Breast epithelium (tissue), 4 donors: Measurements from ENCODE around the gene SPRN. TPM values are rescaled to one million over a fixed set of nuclear protein-coding genes. Genes with fewer than 3 reads are reported as not detected.

Experiments used
- DNase-seq, 2 donors: peaks; one replicate each; pipeline ENCODE4 v3.0.0-alpha.2; 2019; ENCODE audit warnings: low spot score in 2 of 2
- H3K27ac ChIP-seq, 2 donors: fragments of 200-600 bp; sonication (generic) in 1 of 2; one replicate each; pipeline ENCODE4 v1.5.1; 2016 to 2019; ENCODE audit warnings: mild to moderate bottlenecking in 1 of 2
- H3K27me3 ChIP-seq, 2 donors: fragments of 200-600 bp; sonication (generic) in 1 of 2; one replicate each; pipeline versions ENCODE4 v1.5.1 to v1.6.0; 2017 to 2019; ENCODE audit warnings: control low read depth in 1 of 2, mild to moderate bottlenecking in 1 of 2
- H3K36me3 ChIP-seq: fragments of 200-600 bp; one replicate; pipeline ENCODE4 v1.5.1; 2019
- H3K4me1 ChIP-seq, 2 donors: fragments of 200-600 bp; sonication (generic); one replicate each; pipeline ENCODE4 v1.5.1; 2016 to 2019; ENCODE audit warnings: control low read depth in 1 of 2
- H3K4me3 ChIP-seq, 3 donors: fragments of 200-600 bp; sonication (generic); 1 replicate in 2 of 3; 2 replicates in 1 of 3; pipeline ENCODE4 v1.5.1; 2016 to 2019; ENCODE audit warnings: mild to moderate bottlenecking in 3 of 3, moderate library complexity in 2 of 3
- H3K9me3 ChIP-seq, 2 donors: fragments of 200-600 bp; sonication (generic) in 1 of 2; one replicate each; pipeline ENCODE4 v1.5.1; 2016 to 2019; ENCODE audit warnings: control low read depth in 1 of 2
- CTCF ChIP-seq, 3 donors: fragments of 450-650 bp; IDR thresholded peaks; one replicate each; pipeline ENCODE4 v1.5.1; 2016 to 2017; ENCODE audit warnings: antibody characterized with exemption in 3 of 3, mild to moderate bottlenecking in 3 of 3, moderate library complexity in 3 of 3
- POLR2A ChIP-seq: fragments of 450-650 bp; IDR thresholded peaks from one replicate; pipeline ENCODE4 v1.6.1; 2016; ENCODE audit warnings: antibody characterized with exemption, mild to moderate bottlenecking, moderate library complexity
- POLR2AphosphoS5 ChIP-seq, 3 donors: sonication (generic); formaldehyde crosslinking; IDR thresholded peaks; one replicate each; pipeline ENCODE4 v1.6.1; 2017; ENCODE audit warnings: antibody characterized with exemption in 3 of 3
- intact Hi-C: fragments of 100-400 bp; cut with DNase I; formaldehyde crosslinking; loops from one replicate; pipeline ENCODE4 v1.15.1; 2023; ENCODE audit warnings: low total_unique reads
- total RNA-seq, 3 donors: library from RNA; depleted of rRNA; stranded (reverse); fragments of >200 nt; gene quantifications; one replicate each; pipeline ENCODE4 v1.1.0, GENCODE V29; 2016

SPRN gene
- total RNA-seq, 3 donors from 2014 or later = 0.33 TPM; not detected in 2

GRCh38 chr10:133459454-133460207 is 35.2 kb upstream of the SPRN start:
- Histone ChIP-seq H3K36me3 (no peaks in the 10 kb centered on the region), H3K4me1 (no peaks in the 10 kb centered on the region), H3K27ac (no peak overlapping the region), H3K9me3 (peaks cover 0 to 7% of the 10 kb centered on the region in 2 donors), H3K27me3 (no peaks in the 10 kb centered on the region), H3K4me3 (no peak overlapping the region)
- intact Hi-C loops = no loop called here
- no peak for DNase-seq
- TF ChIP-seq POLR2AphosphoS5 (IDR thresholded peaks at IDR 0.05) (no peak), CTCF (IDR thresholded peaks at IDR 0.05) (no peak), POLR2A (no peak)

- intact Hi-C loops = no loop called here
- H3K4me3 ChIP-seq = no peak overlapping the region
- H3K4me1 ChIP-seq = no peaks in the 10 kb centered on the region
- no peaks in the 10 kb centered on the region for H3K27me3 ChIP-seq
- H3K27ac ChIP-seq = no peak overlapping the region
- DNase-seq = peak in 1 of 2 donors; percentile 35
- H3K36me3 ChIP-seq = no peaks in the 10 kb centered on the region
- TF ChIP-seq POLR2A (no peak), CTCF (IDR thresholded peaks at IDR 0.05) (no peak), POLR2AphosphoS5 (IDR thresholded peaks at IDR 0.05) (no peak)
- H3K9me3 ChIP-seq = peaks cover 0 to 7% of the 10 kb centered on the region in 2 donors
These were observed 34.5 kb upstream of the SPRN start for GRCh38 chr10:133458710-133459453.

- Histone ChIP-seq H3K27ac (no peak overlapping the region), H3K36me3 (no peaks in the 10 kb centered on the region), H3K27me3 (no peaks in the 10 kb centered on the region), H3K4me3 (no peak overlapping the region), H3K9me3 (peaks cover 0 to 7% of the 10 kb centered on the region in 2 donors), H3K4me1 (no peaks in the 10 kb centered on the region)
- TF ChIP-seq POLR2A (no peak), POLR2AphosphoS5 (IDR thresholded peaks at IDR 0.05) (no peak)
- intact Hi-C loops = no loop called here
- peak in 1 of 2 donors; percentile 35 for DNase-seq
These were observed 33.7 kb upstream of the SPRN start for GRCh38 chr10:133458021-133458709.

- H3K36me3 ChIP-seq = no peaks in the 10 kb centered on the region
These were observed 32.8 kb upstream of the SPRN start for GRCh38 chr10:133457100-133457841.

More at GRCh38 chr10:133457100-133457841, 32.8 kb upstream of the SPRN start:
- H3K27ac ChIP-seq = no peak overlapping the region
- peaks cover 0 to 7% of the 10 kb centered on the region in 2 donors for H3K9me3 ChIP-seq
- no peaks in the 10 kb centered on the region for H3K27me3 ChIP-seq
- peak; percentile 12 to 43 for DNase-seq
- no peak overlapping the region for H3K4me3 ChIP-seq
- intact Hi-C loops = no loop called here
- TF ChIP-seq CTCF (IDR thresholded peaks at IDR 0.05) = no peak
- no peak for TF ChIP-seq POLR2AphosphoS5 (IDR thresholded peaks at IDR 0.05)
- no peak for TF ChIP-seq POLR2A
- no peaks in the 10 kb centered on the region for H3K4me1 ChIP-seq
